T-helper 2 cell treated with Interferon-gamma antibody and Interleukin-4, amounts not matched to agents 5 μg/mL and 100 μg/mL, for 36 hours (primary cell): ENCODE data around the gene UGT1A5.

Experiments
- DNase-seq: peaks from one replicate; pipeline ENCODE4 v3.0.0; 2021; ENCODE audit warnings: low spot score
- H3K27ac Mint-ChIP-seq: one replicate; pipeline ENCODE4 v1.8.0; 2021; ENCODE audit warnings: mild to moderate bottlenecking, mixed read lengths
- H3K27me3 Mint-ChIP-seq: one replicate; pipeline ENCODE4 v1.8.0; 2021; ENCODE audit warnings: low read depth, mixed read lengths
- H3K36me3 Mint-ChIP-seq: one replicate; pipeline ENCODE4 v1.8.0; 2021; ENCODE audit warnings: low read depth, mixed read lengths
- H3K4me1 Mint-ChIP-seq: one replicate; pipeline ENCODE4 v1.8.0; 2021; ENCODE audit warnings: low read depth, mixed read lengths
- H3K4me3 Mint-ChIP-seq: one replicate; pipeline ENCODE4 v1.8.0; 2022; ENCODE audit warnings: mild to moderate bottlenecking, moderate library complexity, mixed read lengths
- H3K9me3 Mint-ChIP-seq: one replicate; pipeline ENCODE4 v1.8.0; 2021; ENCODE audit warnings: mixed read lengths

UGT1A5 gene

DNA sequence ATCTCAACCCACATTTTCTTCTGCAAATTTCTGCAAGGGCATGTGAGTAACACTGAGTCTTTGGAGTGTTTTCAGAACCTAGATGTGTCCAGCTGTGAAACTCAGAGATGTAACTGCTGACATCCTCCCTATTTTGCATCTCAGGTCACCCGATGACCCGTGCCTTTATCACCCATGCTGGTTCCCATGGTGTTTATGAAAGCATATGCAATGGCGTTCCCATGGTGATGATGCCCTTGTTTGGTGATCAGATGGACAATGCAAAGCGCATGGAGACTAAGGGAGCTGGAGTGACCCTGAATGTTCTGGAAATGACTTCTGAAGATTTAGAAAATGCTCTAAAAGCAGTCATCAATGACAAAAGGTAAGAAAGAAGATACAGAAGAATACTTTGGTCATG lies 55.4 kb downstream of the UGT1A5 start:
- Mint-ChIP-seq H3K4me3 (no peak overlapping the region), H3K36me3 (no peaks in the 10 kb centered on the region), H3K4me1 (no peaks in the 10 kb centered on the region), H3K27ac (no peak overlapping the region), H3K27me3 (peaks cover 10% of the 10 kb centered on the region), H3K9me3 (no peaks in the 10 kb centered on the region)
- no peak for DNase-seq

DNA sequence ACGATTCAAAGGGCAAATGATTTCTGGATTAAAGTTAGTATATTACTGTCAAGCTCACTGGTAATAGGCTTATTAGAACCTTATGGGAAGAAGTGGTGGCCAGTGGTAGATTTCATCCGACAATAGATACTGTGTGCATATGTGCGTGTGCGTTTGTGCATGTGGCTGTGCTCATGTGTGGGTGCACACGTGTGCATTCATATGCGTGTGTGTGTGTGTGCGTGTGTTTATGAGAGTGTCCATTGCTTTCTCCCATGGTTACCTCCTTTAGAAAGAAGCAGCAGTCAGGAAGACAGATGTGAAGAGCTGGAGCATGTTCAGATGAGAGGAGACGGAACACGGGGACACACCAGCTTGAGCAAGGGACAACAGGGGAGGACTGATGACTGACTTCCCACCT lies 56.6 kb downstream of the UGT1A5 start:
- Mint-ChIP-seq H3K27ac (no peak overlapping the region), H3K36me3 (no peaks in the 10 kb centered on the region), H3K9me3 (no peaks in the 10 kb centered on the region), H3K27me3 (peaks cover 4% of the 10 kb centered on the region), H3K4me3 (no peak overlapping the region), H3K4me1 (no peaks in the 10 kb centered on the region)
- no peak for DNase-seq

DNA sequence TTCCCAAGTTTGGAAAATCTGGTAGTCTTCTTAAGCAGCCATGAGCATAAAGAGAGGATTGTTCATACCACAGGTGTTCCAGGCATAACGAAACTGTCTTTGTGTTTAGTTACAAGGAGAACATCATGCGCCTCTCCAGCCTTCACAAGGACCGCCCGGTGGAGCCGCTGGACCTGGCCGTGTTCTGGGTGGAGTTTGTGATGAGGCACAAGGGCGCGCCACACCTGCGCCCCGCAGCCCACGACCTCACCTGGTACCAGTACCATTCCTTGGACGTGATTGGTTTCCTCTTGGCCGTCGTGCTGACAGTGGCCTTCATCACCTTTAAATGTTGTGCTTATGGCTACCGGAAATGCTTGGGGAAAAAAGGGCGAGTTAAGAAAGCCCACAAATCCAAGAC lies 59.4 kb downstream of the UGT1A5 start:
- Mint-ChIP-seq H3K4me3 (no peak overlapping the region), H3K36me3 (no peaks in the 10 kb centered on the region), H3K9me3 (peaks cover 3% of the 10 kb centered on the region), H3K27me3 (no peaks in the 10 kb centered on the region), H3K27ac (no peak overlapping the region), H3K4me1 (no peaks in the 10 kb centered on the region)
- DNase-seq = no peak

DNA sequence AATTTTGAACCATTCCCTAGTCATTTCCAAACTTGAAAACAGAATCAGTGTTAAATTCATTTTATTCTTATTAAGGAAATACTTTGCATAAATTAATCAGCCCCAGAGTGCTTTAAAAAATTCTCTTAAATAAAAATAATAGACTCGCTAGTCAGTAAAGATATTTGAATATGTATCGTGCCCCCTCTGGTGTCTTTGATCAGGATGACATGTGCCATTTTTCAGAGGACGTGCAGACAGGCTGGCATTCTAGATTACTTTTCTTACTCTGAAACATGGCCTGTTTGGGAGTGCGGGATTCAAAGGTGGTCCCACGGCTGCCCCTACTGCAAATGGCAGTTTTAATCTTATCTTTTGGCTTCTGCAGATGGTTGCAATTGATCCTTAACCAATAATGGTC lies 59.9 kb downstream of the UGT1A5 start:
- no peak overlapping the region for H3K4me3 Mint-ChIP-seq
- H3K4me1 Mint-ChIP-seq = no peaks in the 10 kb centered on the region
- H3K9me3 Mint-ChIP-seq = peaks cover 3% of the 10 kb centered on the region
- H3K27me3 Mint-ChIP-seq = no peaks in the 10 kb centered on the region
- no peak overlapping the region for H3K27ac Mint-ChIP-seq
- no peaks in the 10 kb centered on the region for H3K36me3 Mint-ChIP-seq
- no peak for DNase-seq

DNA sequence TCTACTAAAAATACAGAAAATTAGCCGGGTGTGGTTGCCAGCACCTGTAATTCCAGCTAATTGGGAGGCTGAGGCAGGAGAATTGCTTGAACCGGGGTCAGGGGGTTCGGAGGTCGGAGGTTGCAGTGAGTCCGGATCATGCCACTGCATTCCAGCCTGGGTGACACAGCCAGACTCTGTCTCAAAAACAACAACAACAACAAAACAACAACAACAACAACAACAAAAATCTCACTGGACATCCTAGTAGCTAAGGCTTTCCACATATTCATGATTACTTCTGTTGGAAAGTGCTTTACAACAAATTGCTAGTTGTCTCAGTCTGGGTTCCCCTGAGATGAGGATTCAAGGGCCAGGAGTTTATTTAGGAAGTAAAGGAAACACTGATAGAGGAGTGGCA lies 61.1 kb downstream of the UGT1A5 start:
- H3K9me3 Mint-ChIP-seq = peaks cover 3% of the 10 kb centered on the region
- no peaks in the 10 kb centered on the region for H3K27me3 Mint-ChIP-seq
- H3K4me3 Mint-ChIP-seq = no peak overlapping the region
- DNase-seq = no peak
- H3K4me1 Mint-ChIP-seq = no peaks in the 10 kb centered on the region
- H3K36me3 Mint-ChIP-seq = no peaks in the 10 kb centered on the region
- no peak overlapping the region for H3K27ac Mint-ChIP-seq

DNA sequence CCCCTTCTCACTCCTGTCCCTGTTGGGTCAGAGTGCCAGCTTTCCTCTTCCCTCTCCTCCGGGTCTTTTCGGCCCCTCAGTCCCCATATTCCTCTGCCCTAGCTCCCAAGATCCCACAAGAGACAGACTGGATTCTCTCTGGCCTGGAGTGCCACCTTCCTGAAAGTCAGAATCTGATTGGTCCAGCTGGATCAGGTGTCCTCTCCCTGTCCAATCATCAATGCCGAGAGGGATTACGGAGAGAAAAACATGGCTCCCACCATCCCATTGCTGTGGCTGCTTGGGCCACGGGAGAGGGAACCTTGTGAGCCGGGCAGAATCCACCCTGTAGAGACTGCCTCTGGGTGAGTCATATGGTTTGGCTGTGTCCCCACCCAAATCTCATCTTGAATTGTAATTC lies 62.7 kb downstream of the UGT1A5 start:
- Mint-ChIP-seq H3K27me3 (no peaks in the 10 kb centered on the region), H3K4me1 (no peaks in the 10 kb centered on the region), H3K4me3 (no peak overlapping the region), H3K9me3 (peaks cover 3% of the 10 kb centered on the region), H3K27ac (no peak overlapping the region), H3K36me3 (no peaks in the 10 kb centered on the region)
- DNase-seq = no peak

DNA sequence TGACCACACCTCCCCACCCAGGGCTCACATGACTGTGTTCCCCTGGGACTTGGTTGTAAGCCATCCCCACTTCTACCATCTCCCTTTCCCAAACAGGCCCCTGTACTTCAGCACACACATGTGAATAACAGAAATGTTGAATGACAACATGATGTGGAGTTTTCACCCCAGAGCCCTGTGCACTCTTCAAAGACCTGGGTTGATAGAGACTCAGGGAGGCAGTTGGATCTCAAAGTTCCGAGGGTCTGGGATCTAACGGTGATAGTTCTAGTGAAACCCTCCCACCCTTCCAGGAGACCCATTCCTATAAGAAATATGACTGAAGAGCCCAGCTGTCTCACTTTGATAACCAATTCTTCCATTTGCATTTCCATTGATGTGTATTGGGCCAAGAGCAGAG lies 65.3 kb downstream of the UGT1A5 start, which contains the start of gene MROH2A:
Gene MROH2A (plus strand): TSS at position 301 of the 400 bp plus-strand sequence. CDS start 1,029 bp downstream, outside the sequence.
- no peaks in the 10 kb centered on the region for H3K4me1 Mint-ChIP-seq
- no peak within 1 kb of the TSS for H3K27ac Mint-ChIP-seq
- H3K9me3 Mint-ChIP-seq = peaks cover 3% of the 10 kb centered on the region
- H3K36me3 Mint-ChIP-seq = no peaks in the 10 kb centered on the region
- H3K4me3 Mint-ChIP-seq = no peak within 1 kb of the TSS
- H3K27me3 Mint-ChIP-seq = peaks cover 8% of the 10 kb centered on the region
- DNase-seq = no peak

DNA sequence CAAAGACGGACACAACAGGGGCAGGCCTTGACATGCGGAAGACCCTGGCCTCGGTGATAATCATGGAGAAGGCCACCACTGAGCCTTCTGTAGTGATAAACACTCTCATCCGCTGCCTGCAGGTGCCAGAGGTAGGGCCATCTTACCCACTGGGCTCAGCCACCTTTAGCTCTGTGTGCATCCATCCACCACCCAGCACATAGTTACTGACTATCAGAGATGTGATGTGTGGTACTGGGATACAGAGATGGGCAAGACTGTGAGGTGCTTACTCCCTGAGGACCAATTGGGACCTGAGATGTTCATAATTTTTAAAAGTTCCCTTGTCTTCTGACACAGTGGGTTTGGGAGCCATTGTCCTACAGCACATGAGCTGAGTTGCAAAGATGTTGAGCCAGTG lies 67.0 kb downstream of the UGT1A5 start:
- H3K36me3 Mint-ChIP-seq = no peaks in the 10 kb centered on the region
- H3K4me3 Mint-ChIP-seq = no peak overlapping the region

DNA sequence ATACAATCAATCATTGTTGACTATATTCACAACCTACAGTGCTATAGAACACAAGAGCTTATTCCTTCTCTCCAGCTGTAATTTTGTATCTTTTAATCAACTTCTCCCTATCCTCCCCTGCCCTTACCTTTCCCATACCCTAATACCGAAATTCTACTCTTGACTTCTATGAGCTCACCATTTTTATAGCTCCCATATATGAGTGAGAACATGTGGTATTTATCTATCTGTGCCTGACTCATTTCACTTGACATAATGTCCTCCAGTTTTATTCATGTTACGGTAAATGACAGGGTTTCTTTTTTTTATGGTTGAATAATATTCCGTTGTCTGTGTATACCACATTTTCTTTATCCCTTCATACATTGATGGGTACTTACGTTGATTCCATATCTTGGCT lies 68.1 kb downstream of the UGT1A5 start:
- Mint-ChIP-seq H3K4me3 (no peak overlapping the region), H3K9me3 (peaks cover 3% of the 10 kb centered on the region), H3K4me1 (no peaks in the 10 kb centered on the region), H3K36me3 (no peaks in the 10 kb centered on the region), H3K27me3 (peaks cover 10% of the 10 kb centered on the region), H3K27ac (no peak overlapping the region)
- DNase-seq = no peak

More for the DNA sequence above, 67.0 kb downstream of the UGT1A5 start:
- no peak for DNase-seq
- Mint-ChIP-seq H3K4me1 (no peaks in the 10 kb centered on the region), H3K27ac (no peak overlapping the region), H3K9me3 (peaks cover 3% of the 10 kb centered on the region), H3K27me3 (peaks cover 10% of the 10 kb centered on the region)

DNA sequence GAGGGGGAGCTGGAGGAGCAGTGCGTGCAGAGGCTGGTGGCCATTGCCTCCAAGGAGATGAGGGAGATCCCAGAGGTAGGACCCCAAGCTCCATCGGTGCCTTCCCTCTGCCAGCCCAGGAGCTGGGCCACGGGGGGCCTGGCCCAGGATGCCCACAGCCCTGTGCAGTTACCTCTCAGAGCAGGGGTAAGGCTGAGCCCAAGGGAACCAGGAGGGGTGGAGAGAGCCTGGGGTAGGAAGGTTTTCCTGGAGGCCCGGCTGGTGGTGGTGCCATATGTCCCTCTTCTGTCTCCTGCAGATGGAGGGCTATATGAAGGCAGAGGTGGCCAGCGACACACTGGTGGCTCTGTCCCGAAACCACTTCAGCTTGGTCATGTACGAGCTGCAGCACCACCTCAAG lies 76.8 kb downstream of the UGT1A5 start:
- Mint-ChIP-seq H3K4me1 (no peaks in the 10 kb centered on the region), H3K27ac (no peak overlapping the region), H3K36me3 (no peaks in the 10 kb centered on the region), H3K4me3 (no peak overlapping the region), H3K9me3 (no peaks in the 10 kb centered on the region), H3K27me3 (no peaks in the 10 kb centered on the region)
- DNase-seq = no peak

DNA sequence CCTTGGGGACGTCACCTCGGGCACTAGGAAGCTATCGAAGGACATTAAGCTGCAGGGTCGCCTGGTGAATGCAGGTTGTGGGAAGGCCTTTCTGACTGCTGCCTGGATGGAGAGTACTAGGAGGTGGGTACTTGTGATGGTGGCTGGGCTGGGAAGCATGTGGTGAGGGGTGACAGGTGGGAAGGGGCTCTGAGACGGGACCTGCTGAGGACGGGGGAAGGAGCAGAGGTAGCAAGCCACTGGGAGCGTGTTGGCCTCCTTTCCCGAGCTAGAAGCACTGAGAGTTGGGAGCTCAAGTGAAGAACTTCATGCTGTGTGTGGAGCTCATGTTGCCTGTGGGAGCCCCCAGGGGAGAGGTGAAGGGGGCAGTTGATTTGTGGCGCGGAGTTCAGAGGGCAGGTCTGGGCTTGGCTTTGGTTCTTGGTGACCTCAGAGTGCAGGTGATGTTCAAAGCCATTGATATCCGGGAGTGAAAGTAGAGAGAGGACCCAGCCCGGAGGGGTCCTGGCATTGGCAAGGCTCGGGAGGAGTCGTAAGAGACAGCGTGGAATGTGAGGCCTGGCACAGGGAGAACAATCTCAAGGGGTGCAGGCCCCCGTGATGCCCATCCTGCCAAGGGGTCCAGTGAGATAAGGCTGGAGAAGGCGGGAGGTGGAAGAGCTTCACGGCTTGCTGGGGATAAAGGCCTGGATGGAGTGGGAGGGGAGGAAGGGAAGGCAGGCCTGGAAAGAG lies 78.6 kb downstream of the UGT1A5 start:
- Mint-ChIP-seq H3K9me3 (no peaks in the 10 kb centered on the region), H3K4me1 (no peaks in the 10 kb centered on the region), H3K36me3 (no peaks in the 10 kb centered on the region), H3K27me3 (no peaks in the 10 kb centered on the region), H3K27ac (peak overlapping the region; percentile 1), H3K4me3 (no peak overlapping the region)
- no peak for DNase-seq

DNA sequence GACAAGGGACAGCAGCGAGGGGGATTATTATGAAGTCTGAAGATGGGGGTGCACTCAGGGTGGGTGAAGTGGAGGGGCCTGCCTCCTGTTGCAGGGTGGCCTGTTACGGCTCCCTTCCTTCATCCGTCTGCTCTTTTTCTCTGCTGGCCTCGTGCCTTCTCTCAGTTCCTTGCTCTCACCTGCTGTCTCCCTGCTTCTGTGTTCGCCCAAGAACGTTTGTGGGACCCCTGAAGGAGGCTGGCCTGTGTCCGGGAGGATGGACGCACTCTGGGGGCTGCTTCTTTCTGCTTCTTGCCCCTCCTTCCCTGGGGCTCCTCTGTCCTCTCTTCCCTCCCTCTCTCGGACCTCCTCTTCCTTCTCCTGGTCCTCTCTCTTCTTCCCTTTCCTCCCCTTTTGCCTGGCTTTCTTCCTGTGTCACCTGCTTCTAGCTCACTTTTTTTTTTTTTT lies 79.2 kb downstream of the UGT1A5 start:
- no peak overlapping the region for H3K4me3 Mint-ChIP-seq
- H3K36me3 Mint-ChIP-seq = no peaks in the 10 kb centered on the region
- H3K4me1 Mint-ChIP-seq = no peaks in the 10 kb centered on the region
- no peaks in the 10 kb centered on the region for H3K9me3 Mint-ChIP-seq
- H3K27ac Mint-ChIP-seq = no peak overlapping the region
- no peak for DNase-seq
- no peaks in the 10 kb centered on the region for H3K27me3 Mint-ChIP-seq

DNA sequence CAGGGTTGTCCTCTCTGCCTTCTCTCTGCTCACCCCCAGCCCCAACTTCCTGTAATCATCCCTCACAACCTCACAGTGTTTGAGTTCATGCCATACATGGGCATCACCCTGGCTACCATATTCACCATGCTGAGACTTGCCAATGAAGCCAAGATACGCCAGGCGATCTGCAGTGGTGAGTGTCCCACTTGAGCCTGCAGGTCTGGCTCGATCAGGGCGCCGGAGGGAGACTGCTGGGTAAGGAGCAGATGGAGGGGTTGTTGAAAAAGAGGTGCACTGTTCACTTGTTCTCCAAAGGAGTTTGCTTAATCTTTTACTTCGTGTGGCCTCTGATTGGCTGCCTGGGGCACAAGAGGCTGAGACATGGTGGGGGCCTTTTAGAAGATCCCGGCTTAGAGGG lies 80.0 kb downstream of the UGT1A5 start:
- Mint-ChIP-seq H3K27me3 (no peaks in the 10 kb centered on the region), H3K4me1 (no peaks in the 10 kb centered on the region), H3K4me3 (no peak overlapping the region), H3K36me3 (no peaks in the 10 kb centered on the region), H3K27ac (no peak overlapping the region), H3K9me3 (no peaks in the 10 kb centered on the region)
- DNase-seq = no peak

DNA sequence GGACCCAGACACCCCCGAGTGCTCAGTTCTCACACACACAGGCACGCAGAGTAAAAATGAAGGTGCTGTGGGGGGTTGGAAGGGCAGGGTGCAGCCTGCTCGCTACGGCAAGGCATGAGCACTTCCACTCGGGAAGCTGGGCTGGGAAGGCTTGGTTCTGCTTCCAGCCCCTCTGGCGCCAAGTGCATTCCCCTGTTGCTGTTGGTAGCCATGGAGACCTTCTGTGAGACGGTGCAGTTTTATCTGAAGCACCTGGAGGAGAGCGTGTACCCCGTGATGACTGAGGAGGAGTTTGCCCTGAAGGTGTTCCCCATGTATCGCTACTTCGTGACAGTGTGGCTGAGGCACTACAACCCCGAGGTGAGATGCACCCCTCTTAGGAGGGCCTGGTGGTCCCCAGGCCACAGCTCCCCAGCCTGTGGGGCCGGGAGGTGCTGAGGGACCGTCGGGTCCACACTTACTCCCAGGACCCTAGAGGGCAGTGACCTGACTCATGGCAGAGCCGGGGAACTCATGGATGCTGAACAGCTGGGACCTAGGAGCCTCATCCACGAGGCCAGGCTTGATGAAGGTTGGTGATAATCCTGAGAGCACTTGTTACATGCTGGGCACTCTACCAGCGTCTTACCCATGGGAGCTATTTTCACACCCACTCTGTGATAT lies 80.9 kb downstream of the UGT1A5 start:
- H3K27ac Mint-ChIP-seq = no peak overlapping the region
- H3K4me1 Mint-ChIP-seq = no peaks in the 10 kb centered on the region
- H3K4me3 Mint-ChIP-seq = no peak overlapping the region
- H3K27me3 Mint-ChIP-seq = no peaks in the 10 kb centered on the region
- no peaks in the 10 kb centered on the region for H3K9me3 Mint-ChIP-seq
- no peaks in the 10 kb centered on the region for H3K36me3 Mint-ChIP-seq
- no peak for DNase-seq
